Heart left ventricle (tissue), 13 donors: ENCODE measurements around the gene ANKRD44.

Experiments
- POLR2A ChIP-seq, 2 donors: fragments of 450-650 bp; IDR thresholded peaks; one replicate each; pipeline ENCODE4 v1.6.1; 2017; ENCODE audit warnings: antibody characterized with exemption in 2 of 2, mild to moderate bottlenecking in 2 of 2, moderate library complexity in 2 of 2
- TF ChIP-seq, protein P1 (sequence below), 12 donors: fragments of 200-600 bp; sonication (generic) in 4 of 12; IDR thresholded peaks; one replicate each; pipeline versions ENCODE4 v1.5.0 to v1.8.0; 2018 to 2022; ENCODE audit warnings: antibody characterized with exemption in 12 of 12, mild to moderate bottlenecking in 5 of 12
- donor health status: ischemic (EF 13 %, LVEDD 7.1; RV severe dilation, severe dysfunction).
- donor health status: DM: no; HTN: yes; CAD: no.
- donor health status: DM: no; HTN: no; CAD: no.
- donor health status: ischemic (EF 25% LVEDD 6.9; RV normal size, moderate dysfunction).
- donor health status: ischemic (EF 25% LVEDD 5.7; RV mildly dilated, moderate dysfunction).
- donor health status: ischemic (EF 35%, LVEDD 5.7; RV mildly dilated, moderate dysfunction).
- donor health status: nonischemic (EF 11% LVEDD 7.7; RV severe dilation, severe dysfunction).
- donor health status: DM: yes; HTN: yes; CAD: no.
- donor health status: PGD.
- donor health status: ischemic (EF 29% LVEDD 5.4; RV normal size, mild dysfunction).
- donor health status: nonischemic (EF 23%, LVEDD 6.1; RV moderate dilation, normal function).

GRCh38 chr2:197236159-197236558, 74.4 kb downstream of the ANKRD44 start:
- TF ChIP-seq, protein P1, sequence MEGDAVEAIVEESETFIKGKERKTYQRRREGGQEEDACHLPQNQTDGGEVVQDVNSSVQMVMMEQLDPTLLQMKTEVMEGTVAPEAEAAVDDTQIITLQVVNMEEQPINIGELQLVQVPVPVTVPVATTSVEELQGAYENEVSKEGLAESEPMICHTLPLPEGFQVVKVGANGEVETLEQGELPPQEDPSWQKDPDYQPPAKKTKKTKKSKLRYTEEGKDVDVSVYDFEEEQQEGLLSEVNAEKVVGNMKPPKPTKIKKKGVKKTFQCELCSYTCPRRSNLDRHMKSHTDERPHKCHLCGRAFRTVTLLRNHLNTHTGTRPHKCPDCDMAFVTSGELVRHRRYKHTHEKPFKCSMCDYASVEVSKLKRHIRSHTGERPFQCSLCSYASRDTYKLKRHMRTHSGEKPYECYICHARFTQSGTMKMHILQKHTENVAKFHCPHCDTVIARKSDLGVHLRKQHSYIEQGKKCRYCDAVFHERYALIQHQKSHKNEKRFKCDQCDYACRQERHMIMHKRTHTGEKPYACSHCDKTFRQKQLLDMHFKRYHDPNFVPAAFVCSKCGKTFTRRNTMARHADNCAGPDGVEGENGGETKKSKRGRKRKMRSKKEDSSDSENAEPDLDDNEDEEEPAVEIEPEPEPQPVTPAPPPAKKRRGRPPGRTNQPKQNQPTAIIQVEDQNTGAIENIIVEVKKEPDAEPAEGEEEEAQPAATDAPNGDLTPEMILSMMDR (IDR thresholded peaks at IDR 0.05): no peak
- no peak for TF ChIP-seq POLR2A (IDR thresholded peaks at IDR 0.05)
